GM21390 (cell line): ENCODE data around the gene OGFR.

Source experiments
- ATAC-seq: cut with Tn5 transposase; IDR thresholded peaks from one replicate; pipeline ENCODE4 v1.9.1; 2021; ENCODE audit not compliant: unreplicated experiment

The OGFR gene

DNA sequence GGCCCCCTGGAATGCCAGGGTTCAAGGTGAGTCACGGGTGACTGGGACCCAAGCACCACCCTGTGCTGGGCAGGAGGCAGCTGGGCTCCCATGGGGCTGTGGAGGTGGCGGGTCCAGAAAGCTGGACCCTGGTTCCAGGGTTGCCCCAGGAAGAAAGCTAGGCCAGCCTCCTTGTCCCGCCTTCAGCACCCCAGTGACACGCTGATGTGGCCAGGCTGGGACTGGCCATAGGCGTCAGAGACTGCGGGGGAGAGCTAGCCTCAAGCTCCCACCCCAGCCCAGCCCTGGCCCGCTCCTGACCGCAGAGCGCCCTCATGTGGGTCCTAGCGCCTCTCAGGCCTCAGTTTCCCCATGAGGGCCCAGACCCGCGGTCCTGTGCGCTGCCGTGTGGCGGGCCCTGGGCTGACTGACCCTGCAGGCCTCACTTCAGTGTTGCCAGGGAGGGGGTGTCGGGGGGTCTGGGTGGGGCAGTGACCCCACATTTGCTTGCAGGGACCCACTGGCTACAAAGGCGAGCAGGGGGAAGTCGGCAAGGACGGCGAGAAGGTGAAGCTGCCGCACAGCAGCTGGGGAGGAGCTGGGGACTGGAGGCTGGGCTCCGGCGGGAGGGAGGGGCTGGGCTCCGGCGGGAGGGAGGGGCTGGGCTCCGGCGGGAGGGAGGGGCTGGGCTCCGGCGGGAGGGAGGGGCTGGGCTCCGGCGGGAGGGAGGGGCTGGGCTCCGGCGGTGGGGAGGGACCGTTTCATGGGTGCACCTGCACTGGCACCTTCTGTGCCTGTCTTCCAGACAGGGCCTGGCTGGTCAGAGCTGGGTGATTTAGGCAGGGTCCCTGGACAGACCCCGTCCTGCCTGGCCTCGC is 20.1 kb downstream of the OGFR start:
- ATAC-seq: no peak

DNA sequence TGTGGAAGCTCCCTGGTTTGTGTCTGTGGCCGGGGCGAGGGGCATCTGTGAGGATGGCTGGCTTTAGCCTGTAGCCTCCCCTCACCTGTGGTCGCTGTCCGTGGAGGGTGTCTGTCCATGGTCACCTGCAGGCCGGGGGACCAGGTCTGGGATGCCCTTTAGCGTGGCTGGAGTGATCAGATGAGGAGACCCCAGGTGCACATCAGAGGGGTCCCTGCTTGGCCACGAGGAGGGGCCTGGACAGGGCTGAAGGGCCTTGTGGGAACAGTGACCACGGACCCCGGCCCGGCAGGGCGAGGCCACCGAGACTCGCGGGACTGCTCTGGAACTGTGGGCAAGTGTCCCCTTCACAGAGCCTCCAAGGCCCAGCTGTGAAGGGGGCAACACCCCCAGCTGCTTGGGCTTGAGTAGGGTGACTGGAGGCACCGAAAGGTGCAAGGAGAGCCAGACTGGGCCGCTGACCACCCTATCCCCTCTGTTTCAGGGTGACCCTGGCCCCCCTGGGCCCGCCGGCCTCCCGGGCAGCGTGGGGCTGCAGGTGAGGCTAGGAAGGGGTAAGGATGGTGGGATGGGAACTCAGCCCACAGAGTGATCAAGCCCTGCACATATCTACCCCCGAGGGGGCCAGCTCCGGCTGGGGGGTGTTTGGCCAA is 20.8 kb downstream of the OGFR start:
- no peak for ATAC-seq

DNA sequence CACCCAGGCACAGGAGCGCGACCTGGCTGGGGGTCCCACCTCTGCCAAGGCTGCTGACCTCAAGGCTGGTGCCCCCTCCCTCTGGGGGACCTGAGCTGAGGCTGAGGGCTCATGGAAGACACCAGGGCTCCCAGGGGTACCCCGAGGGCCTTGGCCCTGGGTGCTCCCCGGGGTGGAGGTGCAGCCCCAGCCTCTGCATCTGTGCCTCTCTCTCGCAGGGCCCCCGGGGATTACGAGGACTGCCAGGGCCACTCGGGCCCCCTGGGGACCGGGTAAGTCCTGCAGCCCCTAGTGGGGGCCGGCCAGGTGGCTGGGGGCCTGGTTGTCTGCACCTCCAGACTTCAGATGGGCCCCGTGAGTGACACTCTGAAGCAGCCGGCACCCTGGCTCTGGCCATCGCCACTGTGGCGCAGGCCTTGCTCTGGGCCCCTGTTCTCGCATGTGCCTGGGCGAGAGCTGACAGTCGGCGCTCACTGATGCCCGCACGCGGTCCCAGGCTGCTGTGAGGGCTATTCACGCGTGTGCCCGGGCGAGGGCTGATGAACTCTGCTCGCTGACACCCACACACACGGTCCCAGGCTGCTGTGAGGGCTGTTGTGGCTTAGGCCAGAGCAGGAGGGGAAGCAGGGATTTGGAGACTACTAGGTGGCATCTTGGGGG is 21.5 kb downstream of the OGFR start:
- ATAC-seq: no peak

DNA sequence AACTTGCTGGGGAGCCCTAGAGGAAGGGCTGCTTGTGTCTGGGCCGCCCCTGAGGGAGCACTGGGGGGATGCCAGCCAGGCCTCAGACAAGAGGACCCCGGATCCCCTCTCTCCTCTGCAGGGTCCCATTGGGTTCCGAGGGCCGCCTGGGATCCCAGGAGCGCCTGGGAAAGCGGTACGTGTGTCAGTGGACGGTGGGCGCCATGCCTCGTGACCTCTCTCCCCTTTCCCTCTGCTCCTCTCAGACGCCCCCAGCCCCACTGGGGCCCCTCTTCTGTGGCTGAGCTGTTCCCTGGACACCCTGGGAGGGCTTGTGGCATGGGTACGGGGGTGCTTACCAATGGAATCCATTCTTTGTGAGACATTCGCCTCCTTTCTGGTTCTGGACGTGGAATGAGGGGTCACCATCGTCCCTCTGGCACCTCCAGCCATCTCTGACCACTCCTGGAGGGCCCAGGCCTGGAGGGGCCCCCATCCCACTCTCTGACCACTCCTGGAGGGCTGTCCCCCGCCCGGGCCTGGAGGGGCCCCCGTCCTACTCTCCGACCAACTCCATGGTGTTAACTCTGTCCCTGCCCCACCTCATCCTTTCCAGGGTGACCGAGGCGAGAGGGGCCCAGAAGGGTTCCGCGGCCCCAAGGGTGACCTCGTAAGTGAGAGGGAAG is 22.1 kb downstream of the OGFR start:
- no peak for ATAC-seq

DNA sequence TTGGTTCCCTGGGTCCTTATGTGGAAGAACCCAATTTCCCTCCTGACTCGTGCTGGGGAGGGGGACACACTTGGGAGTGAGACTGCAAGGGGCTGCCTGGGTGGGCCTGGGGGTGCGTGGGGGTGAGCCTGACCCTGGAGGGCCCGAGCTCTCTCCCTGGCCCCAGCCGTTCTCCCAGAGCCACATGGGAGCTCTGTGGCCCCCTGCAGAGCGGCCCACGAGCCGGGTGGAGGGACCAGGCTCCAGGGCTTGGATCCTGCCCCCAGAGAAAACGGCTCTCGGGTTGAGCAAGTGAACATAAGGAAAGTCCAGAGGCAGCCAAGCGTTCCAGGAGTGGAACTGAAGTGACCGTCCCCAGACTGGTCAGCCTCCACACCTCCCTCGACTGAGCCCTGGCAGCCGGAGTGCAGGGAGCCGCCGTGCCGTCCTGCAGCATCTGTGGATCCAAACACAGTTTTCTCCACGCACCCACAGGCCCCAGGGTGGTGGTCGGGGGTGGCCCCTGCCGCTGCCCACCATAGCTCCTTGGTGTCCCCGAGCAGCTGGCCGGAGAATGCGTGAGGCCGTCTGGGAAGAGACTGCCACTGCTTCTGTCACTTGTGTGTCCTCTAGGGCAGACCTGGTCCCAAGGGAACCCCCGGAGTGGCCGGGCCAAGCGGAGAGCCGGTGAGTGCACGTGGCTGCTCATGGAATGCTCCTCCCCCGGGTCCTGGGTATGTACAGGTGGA is 22.8 kb downstream of the OGFR start:
- no peak for ATAC-seq

DNA sequence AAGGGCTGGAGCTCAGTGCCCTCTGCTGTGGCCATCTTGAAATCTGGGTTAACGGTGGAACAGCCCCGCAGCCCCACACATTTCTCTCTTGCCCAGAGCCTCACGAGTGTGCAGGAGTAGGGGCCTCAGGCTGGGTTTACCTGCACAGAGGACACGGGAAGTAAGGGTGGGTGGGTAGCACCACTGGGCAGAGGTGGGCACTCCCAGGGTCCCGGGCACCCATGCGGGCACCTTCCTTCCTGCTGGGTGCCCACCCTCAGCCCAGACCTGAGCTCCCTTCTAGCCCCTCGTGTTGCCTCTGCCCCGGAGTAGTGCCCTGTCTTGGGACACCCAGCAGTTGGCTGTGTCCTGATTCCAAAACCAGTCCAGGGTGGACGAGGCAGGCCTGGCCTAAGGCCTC is 23.4 kb downstream of the OGFR start:
- no peak for ATAC-seq

DNA sequence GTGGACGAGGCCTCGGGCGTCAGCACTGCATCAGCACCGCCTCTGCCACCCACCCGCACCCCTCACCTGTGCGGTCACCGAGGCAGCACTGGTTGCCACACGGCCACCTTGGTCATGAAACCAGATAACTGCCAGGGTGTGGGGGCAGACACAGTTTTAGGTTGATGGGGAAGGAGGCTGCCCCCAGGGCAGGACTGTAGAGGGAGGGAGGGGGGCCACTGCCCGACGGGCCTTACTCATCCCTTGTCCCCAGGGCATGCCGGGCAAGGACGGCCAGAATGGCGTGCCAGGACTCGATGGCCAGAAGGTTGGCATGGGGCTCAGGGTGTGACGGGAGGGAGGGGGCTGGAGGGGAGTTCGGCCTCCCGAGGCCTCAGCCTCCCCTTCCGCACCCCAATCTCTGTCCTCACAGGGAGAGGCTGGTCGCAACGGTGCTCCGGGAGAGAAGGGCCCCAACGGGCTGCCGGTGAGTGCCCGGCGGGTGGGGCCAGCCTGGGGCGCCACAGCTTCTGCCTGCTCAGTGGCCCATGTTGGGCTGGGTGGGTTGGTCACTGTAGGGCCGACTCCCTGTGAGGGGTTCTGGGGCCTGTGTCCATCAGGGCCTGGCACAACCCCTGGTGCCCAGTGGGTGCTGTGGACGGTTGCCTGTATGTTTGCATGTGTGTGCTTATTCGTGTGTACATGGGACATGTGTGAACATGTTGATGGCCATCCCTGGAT is 24.0 kb downstream of the OGFR start:
- no peak for ATAC-seq

DNA sequence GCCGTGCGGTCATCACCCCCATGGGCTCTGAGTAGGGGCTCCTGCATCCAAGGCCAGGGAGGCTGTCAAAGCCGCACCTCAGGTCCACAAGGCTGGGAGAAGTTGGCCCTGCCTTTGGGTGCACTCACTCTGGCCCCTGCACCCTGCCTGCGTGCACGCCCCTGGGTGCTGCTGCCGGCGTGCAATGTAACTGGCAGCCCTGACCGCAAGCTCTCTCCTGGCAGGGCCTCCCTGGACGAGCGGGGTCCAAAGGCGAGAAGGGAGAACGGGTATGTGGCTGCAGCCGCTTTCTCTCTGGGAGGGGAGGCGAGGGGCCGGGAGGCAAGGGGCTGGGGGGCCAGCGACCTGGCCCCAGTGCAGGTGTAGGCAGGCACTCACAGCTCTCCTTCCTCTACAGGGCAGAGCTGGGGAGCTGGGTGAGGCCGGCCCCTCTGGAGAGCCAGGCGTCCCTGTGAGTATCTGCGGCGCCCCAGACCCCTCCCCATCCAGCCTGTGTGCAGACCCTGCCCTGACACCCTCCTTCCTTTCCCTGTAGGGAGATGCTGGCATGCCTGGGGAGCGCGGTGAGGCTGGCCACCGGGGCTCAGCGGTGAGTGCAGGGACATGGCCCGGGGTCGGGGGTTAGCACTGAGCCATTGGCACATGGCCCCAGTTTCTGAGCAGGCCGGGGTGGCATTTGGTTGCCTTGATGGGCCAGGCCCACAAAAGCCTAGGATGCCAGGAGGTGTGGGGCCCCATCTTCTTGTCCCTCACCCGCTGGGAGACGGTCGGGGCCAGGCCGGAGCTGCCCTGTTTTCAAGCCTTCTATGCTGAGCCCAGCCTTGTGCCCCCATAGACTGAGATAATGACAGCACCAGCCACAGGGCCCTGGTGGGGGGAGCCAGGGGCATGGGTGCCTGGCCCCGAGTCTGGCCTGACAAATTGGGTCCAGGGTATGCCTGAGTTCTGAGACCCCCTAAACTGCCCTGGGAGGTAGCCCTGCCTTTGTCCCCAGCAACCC is 24.9 kb downstream of the OGFR start:
- no peak for ATAC-seq

DNA sequence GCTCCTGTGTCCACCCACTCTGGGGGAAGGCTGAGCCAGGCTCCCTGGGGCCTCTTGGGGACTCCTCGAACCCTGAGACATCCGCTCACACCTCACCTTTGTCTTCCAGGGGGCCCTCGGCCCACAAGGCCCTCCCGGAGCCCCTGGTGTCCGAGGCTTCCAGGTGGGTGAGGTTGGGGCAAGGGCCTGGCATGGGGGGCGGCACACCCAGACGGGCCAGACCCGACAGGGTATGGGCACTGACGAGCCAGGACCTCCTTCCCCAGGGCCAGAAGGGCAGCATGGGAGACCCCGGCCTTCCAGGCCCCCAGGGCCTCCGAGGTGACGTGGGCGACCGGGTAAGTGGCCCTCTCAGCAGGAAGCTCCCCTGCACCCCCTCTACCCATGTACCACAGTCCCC is 25.6 kb downstream of the OGFR start:
- ATAC-seq: no peak

DNA sequence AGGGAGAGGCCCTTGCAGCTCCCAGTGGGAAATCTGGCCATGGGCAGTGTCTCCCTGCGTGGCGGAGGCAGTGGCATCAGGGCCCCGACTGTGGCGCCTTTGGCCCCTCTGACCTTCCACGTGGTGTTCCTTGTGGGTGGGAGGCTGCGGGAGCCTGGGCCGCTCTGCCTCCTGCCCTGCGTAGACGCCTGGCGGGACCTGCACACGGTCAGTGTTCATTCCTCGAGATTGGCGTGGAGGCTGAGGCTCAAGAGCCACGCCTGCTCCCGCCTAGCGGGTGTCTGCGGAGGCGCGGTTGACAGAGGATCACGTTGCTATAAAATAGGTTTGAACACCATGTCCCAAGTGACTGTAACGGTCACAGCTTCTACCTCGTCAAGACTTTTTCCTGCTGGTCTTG is 26.2 kb downstream of the OGFR start:
- no peak for ATAC-seq

DNA sequence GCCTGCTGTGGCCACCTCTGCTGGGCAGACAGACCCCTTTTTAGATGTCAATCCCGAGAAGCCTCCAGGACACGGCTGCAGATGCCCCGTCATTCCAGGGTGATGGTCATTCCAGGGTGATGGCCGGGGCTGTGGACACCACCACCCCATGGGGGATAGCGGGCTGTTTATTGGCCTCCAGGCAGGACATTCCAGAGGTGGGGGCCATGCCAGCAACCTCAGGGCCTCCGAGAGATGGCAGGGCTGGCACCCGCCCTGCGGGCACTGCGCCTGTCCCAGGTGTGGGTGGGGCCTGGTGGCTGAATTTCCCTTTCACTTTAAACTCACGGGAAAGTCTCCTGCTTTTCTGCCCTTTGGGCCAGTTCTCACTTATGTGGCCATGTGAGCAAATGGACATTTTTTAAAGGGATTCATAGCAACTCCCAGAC is 26.7 kb downstream of the OGFR start:
- ATAC-seq: no peak

DNA sequence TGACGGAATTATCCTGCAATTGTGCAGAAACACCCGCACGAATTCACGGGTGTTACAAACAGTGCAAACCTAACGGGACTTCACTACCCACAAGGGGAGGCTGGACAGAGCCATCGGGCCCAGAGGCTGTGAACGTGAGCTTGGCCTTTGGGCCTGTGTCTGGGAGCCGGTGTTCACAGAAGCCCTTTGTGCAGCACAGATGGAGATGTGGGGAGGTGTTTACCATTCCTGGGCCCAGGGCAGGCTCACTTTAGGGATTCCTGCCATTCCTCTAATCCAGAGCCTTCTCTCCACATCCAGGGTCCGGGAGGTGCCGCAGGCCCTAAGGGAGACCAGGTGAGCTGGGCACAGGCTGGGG is 27.2 kb downstream of the OGFR start:
- ATAC-seq: no peak

DNA sequence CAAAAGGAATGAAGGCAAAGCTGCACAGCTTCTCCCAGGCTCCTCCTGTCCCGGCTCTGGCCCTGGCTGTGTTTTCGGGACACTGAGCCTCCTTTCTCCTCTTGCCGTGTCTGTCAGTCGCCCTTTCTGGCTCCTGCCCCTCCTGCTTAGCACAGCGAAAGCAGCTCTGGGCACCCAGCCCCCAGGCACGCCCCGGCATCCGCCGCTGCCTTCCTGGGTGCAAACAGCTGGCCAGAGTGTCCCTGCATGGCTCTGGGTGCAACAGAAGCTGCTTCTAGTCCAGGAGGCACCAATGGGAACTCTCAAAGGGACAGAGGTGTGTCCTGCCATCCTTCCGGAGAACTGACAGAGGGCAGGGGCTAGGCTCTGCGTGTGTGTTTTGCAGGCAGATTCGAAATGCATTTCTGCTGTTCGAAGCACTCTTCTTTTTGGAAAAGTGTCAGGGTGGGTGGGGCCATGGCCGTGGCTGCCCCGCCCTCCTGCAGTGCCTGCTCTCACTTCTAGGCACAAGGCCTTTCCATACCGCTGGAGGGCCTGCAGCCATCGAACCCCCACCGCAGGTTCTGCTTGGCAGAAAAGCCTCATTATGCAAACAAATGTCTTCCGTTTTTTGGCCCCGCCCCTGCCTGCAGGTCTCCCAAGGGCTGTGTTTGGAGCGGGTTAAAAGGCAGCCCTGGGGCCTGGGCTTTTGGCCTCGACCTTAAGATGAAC is 27.7 kb downstream of the OGFR start:
- peak; percentile 74 for ATAC-seq

DNA sequence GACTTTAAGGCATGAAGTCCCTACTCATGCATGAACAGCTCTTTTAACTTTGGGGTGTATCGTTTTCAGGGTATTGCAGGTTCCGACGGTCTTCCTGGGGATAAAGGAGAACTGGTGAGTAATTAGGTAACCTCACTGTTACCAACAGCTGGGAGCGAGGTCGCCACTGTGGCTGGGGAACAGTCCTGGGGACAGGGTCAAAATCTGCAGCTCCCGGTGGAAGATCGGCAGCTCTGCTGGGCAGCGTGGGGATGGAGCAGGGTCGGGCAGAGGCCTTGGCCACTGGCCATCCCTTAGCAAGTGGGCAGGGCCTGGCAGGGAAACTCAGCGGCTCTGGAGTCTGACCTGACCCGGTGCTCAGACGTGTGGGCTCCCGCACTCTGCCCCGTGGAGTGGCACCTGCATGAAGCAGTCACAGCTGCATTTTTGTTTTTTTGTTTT is 28.3 kb downstream of the OGFR start:
- peak; percentile 7 for ATAC-seq

DNA sequence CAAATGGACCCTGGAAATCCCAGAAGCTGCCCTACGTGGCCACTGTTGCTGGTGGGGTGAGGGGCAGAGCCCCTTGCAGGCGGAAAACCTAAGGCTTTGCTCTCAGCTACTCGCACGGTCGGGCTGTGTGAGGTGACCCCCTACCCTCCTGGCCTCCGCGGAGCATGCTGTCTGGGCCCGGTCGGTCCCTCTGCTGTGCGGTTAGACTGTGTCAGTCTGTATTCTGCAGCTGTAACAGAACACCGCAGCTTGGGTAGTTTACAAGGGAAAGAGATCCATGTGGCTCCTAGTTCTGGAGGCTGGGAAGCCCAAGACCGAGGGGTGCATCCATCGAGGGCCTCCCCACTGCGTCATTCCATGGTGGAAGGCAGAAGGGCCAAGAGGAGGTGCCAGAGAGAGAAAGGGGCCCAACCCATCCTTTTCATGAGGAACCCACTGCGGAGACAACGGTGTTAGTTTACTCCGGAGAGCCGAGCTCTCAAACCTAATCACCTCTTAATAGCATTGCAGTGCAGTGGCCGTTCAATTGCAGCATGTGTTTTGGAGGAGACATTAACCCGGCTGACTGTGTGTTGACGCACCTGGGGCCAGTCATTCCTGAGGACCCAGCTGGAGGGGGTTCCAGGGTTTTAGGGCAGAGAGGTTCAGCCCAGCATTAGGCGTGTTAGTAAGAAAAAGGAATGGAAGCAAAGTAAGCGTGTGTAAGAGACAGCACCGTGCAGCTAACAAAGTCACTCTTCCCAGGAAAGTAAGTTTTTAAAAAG is 30.5 kb downstream of the OGFR start:
- ATAC-seq: no peak

DNA sequence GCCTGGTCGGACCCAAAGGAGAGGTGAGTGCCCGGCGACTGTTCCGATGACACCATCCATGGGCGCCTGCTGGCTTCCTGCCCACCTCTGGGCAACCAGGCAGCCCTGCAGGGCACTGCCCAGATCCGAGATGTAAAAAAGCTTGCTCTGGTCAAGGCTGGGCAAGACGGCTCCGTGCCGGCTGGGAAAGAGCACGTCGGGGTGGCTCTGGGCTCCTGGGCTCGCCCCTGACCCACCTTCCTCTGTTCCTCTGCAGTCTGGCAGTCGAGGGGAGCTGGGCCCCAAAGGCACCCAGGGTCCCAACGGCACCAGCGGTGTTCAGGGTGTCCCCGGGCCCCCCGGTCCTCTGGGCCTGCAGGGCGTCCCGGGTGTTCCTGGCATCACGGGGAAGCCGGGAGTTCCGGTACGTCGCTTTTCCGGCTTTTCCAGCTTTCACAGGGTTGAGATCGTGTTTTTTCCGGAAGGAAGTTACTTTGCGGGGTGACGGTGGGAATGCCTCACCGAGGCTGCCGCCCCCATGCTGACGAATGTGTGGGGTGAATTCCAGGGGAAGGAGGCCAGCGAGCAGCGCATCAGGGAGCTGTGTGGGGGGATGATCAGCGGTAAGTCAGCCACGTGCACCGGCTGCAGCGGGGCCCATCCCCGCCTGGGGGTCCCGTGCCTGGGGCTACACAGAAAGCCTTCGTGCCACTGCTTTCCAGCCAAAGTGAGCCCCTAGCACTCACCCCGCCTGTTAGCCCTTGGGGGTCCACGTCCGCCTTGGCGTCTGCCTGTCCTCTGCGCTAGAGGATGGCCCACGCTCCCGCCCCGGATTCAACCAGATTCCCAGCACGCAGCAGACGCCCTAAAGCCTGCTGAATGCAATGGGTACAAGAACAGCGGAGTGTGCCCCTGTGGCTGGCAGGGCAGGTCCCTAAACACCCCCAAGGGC is 31.6 kb downstream of the OGFR start:
- no peak for ATAC-seq
